ENCODE results near the gene POMZP3.
"Not testable (repeated sequence)": the region's sequence is repeated elsewhere in the genome, so short reads cannot be mapped to it uniquely, and the experiment has no call there.

GRCh38 chr7:76598590-76599264 lies 28.4 kb downstream of the POMZP3 start:
- not testable (repeated sequence) for TF ChIP-seq CTCF (conservative IDR thresholded peaks at IDR 0.05; ENCODE audit: low read depth in 2 of 2); JUNB (IDR thresholded peaks at IDR 0.05; ENCODE audit: unreplicated experiment); ETS1 (IDR thresholded peaks at IDR 0.05); EZH2 (IDR thresholded peaks at IDR 0.05; ENCODE audit: low read depth, unreplicated experiment); REST (IDR thresholded peaks at IDR 0.05; ENCODE audit: unreplicated experiment); CREB1 (CRISPR knock-in tag; IDR thresholded peaks at IDR 0.05; ENCODE audit: low read depth); POLR2AphosphoS5 (IDR thresholded peaks at IDR 0.05; ENCODE audit: low read depth); EZH2phosphoT487 (IDR thresholded peaks at IDR 0.05; ENCODE audit: unreplicated experiment); ZNF114 (CRISPR knock-in tag; IDR thresholded peaks at IDR 0.05); NANOG (IDR thresholded peaks at IDR 0.05; ENCODE audit: borderline replicate concordance); STAT1 (IDR thresholded peaks at IDR 0.05; ENCODE audit: unreplicated experiment)
